Measurements from ENCODE around the gene SNX30. TPM values are rescaled to one million over a fixed set of nuclear protein-coding genes. Genes with fewer than 3 reads are reported as not detected.
"Not testable (repeated sequence)": the region's sequence is repeated elsewhere in the genome, so short reads cannot be mapped to it uniquely, and the experiment has no call there.

The SNX30 gene, protein sequence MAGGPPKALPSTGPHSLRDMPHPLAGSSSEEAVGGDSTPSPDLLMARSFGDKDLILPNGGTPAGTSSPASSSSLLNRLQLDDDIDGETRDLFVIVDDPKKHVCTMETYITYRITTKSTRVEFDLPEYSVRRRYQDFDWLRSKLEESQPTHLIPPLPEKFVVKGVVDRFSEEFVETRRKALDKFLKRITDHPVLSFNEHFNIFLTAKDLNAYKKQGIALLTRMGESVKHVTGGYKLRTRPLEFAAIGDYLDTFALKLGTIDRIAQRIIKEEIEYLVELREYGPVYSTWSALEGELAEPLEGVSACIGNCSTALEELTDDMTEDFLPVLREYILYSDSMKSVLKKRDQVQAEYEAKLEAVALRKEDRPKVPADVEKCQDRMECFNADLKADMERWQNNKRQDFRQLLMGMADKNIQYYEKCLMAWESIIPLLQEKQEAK
- total RNA-seq (1 to 10 TPM; 7.7 to 9.3 TPM), total RNA-seq (31.1 to 58.6 reads per million in 2 donors)

DNA sequence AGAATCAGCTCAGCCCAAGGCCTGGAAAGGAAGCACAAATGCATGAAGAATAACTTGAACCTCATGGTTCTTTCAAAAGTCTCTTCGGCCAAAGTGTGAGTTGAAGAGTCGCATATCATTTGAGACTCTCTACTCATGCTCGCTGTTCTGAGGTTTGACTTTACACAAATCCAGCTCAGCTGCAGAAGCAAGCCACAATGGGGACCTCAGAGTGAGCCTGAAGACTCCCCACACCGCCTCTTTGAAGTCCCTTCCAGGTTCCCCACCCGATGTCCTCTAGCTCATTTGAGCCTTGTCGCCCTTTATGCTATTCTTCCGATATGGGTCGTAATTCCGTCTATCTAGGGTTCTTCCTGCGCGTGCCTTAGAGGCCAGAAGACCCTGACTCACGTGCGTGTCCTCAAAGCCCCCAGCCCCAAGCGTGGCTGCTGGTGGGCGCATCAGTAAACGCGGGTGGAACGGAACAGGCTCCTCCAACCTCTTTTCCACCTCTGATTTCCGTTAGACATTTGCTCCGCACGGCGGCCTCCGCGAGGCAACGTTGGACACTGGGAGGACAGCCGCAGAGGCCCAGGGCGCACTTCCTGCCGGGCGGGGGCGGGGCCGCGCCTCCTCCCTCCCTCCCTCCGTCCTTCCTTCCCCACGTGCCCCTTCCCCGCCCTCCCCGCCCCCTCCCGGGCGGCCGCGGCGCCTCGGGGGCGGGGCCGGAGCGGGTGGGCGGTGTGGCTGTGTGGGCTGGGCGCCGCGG, at the start of gene SNX30:
Gene SNX30, plus strand, starts transcription at position 745 of the 748 bp plus-strand sequence. CDS start 242 bp downstream, outside the sequence.
- H3K9me3 ChIP-seq (ENCODE audit: control insufficient read depth, low read length, poor library complexity, severe bottlenecking): no peaks in the 10 kb centered on the region
- H3K27me3 Mint-ChIP-seq: no peaks in the 10 kb centered on the region
- ATAC-seq: peak; percentile 85
- H3K4me1 Mint-ChIP-seq: peaks cover 46% of the 10 kb centered on the region
- H3K36me3 Mint-ChIP-seq (ENCODE audit: low read depth): no peaks in the 10 kb centered on the region
- peak; percentile 63 to 80 (median 79) for DNase-seq
- peak within 1 kb of the TSS; percentile 90 for H3K4me3 Mint-ChIP-seq
- H3K27ac Mint-ChIP-seq: peak within 1 kb of the TSS; percentile 82

DNA sequence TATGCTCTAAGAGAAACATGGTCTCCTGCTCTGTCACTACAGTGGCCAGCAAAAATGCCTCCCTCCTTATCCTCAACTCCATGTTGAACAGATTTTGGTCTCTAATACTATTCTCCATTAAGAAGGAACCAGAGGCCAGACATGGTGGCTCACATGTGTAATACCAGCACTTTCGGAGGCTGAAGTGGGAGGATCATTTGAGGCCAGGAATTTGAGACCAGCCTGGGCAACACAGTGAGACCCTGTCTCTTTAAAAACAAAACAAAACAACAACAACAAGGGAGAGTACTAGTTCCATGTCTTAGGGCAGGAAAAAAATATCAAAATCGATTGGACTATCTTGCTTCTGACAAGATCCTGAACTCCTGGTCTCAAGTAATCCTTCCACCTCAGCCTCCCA, 47.3 kb upstream of the SNX30 start:
- Mint-ChIP-seq H3K4me3 (no peak overlapping the region), H3K27ac (peak overlapping the region; percentile 37), H3K27me3 (no peaks in the 10 kb centered on the region), H3K36me3 (ENCODE audit: low read depth) (peaks cover 12% of the 10 kb centered on the region), H3K4me1 (peaks cover 18% of the 10 kb centered on the region)
- ATAC-seq: no peak
- no peak for DNase-seq
- H3K9me3 ChIP-seq (ENCODE audit: control insufficient read depth, low read length, poor library complexity, severe bottlenecking): no peaks in the 10 kb centered on the region

DNA sequence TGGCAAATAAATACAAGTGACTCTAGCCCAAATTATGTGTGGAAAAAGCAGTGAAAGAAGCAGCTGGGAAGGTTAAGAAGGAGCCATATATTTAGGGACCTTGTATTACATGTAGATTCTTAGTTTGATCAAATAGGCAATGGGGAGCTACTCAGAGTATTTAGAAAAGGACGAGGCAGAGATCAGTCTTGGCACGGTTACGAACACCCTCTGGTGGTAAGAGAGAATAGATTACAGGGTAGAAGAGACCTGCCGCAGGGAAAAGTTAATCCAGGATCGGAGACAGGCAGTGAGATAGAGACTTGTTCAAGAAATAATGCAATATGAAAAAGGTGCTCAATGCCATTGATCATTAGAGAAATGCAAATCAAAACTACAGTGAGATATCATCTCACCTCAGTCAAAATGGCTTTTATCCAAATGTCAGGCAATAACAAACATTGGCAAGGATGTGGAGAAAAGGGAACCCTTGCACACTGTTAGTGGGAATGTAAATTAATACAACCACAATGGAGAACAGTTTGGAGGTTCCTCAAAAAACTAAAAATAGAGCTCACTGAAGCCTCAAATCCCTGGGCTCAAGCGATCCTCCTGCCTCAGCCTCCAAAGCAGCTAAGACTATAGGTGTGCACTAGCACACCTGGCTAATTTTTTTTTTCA, 44.7 kb upstream of the SNX30 start:
- no peak for DNase-seq
- Mint-ChIP-seq H3K36me3 (ENCODE audit: low read depth) (peaks cover 17% of the 10 kb centered on the region), H3K27ac (peak overlapping the region; percentile 51), H3K27me3 (no peaks in the 10 kb centered on the region), H3K4me3 (peak overlapping the region; percentile 47), H3K4me1 (peaks cover 22% of the 10 kb centered on the region)
- no peaks in the 10 kb centered on the region for H3K9me3 ChIP-seq (ENCODE audit: control insufficient read depth, low read length, poor library complexity, severe bottlenecking)
- no peak for ATAC-seq

DNA sequence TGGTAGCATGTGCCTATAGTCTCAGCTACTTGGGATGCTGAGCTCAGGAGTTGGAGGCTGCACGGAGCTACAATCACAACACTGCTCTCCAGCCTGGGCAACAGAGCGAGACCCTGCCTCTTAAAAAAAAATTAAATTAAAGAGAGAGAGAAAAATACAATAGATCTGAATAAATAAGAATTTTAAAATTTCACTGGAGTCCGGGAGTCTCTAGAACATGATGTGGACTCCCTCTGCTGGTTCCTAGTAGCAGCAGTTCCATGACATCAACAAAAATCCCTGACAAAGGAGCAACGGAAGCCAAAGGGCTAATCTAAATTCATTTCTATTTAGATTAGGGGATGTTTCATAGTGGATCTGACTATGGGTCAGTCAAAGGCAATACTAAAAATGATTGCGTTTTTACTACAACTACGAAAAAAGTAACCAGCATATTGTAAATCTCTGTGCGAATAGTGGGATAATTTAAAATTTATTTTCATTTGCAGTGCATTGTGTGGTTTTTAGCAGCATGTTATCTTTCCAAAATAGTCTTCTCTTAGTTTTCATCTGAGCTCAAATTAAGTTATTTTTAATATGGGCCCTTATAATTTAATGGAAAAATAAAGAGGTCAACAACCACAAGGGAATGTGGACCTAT, 39.4 kb upstream of the SNX30 start:
- H3K27ac Mint-ChIP-seq: peak overlapping the region; percentile 16
- H3K9me3 ChIP-seq (ENCODE audit: control insufficient read depth, low read length, poor library complexity, severe bottlenecking): no peaks in the 10 kb centered on the region
- H3K36me3 Mint-ChIP-seq (ENCODE audit: low read depth): peaks cover 14% of the 10 kb centered on the region
- no peaks in the 10 kb centered on the region for H3K27me3 Mint-ChIP-seq
- peaks cover 26% of the 10 kb centered on the region for H3K4me1 Mint-ChIP-seq
- no peak for ATAC-seq
- H3K4me3 Mint-ChIP-seq: no peak overlapping the region
- DNase-seq: no peak

DNA sequence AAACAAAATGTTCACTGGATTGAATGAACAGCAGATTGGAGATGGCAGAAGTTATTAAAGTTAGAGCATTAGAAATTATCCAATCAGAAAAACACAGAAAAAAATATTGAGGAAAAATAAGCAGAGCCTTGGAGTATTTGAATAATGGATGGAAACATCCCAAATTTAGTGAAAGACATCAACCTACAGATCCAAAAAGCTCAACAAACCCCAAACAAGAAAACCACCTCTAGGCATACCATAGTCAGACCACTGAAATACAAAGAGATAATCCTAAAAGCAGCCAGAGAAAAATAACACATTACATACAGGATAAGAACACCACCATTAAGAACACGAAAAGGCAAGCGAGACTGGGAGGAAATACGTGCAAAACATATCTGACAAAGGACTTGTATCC, 37.9 kb upstream of the SNX30 start:
- Mint-ChIP-seq H3K4me3 (no peak overlapping the region), H3K4me1 (peaks cover 29% of the 10 kb centered on the region), H3K27me3 (no peaks in the 10 kb centered on the region), H3K27ac (peak overlapping the region; percentile 75), H3K36me3 (ENCODE audit: low read depth) (peaks cover 12% of the 10 kb centered on the region)
- DNase-seq: no peak
- ATAC-seq: no peak
- no peaks in the 10 kb centered on the region for H3K9me3 ChIP-seq (ENCODE audit: control insufficient read depth, low read length, poor library complexity, severe bottlenecking)

DNA sequence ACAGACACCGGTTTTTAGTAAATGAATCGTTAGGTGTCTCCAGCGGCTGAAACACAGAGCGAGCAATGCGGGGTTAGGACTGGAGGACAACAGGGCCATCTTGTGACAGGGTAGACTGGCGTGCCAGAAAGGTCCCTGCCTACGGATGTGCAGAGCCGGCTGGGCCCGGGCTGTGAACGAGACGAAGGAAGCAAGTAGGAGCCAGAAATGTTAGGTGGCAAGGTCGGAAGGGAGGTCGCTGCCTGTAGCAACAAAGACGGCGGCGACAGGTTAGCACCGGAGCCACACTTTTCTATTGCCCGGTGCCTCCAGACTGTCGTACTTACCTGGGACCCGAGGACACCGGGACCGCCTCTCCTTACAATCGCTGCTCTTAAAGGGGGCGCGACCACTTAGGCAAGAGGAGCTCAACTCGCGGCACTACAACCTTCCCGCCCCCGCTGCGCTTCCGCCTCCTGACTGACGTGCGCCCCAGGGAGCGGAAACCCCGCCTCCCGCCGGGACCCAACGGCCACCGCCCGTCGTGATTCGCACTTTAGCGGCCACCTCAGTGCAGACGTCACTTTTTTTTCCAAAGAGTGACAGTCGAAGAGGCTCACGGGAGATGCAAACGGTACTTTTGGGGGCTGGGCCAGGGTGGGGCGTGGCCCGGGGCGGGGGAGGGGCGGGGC, 32.8 kb upstream of the SNX30 start, which contains the start of gene INIP:
Gene INIP, minus strand, starts transcription at position 457 of the 671 bp plus-strand sequence. CDS start 1,632 bp downstream, outside the sequence.
- Mint-ChIP-seq H3K36me3 (ENCODE audit: low read depth) (peaks cover 6% of the 10 kb centered on the region), H3K4me3 (peak within 1 kb of the TSS; percentile 99), H3K27ac (peak within 1 kb of the TSS; percentile 97), H3K27me3 (no peaks in the 10 kb centered on the region), H3K4me1 (peaks cover 15% of the 10 kb centered on the region)
- H3K9me3 ChIP-seq (ENCODE audit: control insufficient read depth, low read length, poor library complexity, severe bottlenecking): no peaks in the 10 kb centered on the region
- peak; percentile 91 for ATAC-seq
- peak; percentile 94 to 98 (median 97) for DNase-seq

DNA sequence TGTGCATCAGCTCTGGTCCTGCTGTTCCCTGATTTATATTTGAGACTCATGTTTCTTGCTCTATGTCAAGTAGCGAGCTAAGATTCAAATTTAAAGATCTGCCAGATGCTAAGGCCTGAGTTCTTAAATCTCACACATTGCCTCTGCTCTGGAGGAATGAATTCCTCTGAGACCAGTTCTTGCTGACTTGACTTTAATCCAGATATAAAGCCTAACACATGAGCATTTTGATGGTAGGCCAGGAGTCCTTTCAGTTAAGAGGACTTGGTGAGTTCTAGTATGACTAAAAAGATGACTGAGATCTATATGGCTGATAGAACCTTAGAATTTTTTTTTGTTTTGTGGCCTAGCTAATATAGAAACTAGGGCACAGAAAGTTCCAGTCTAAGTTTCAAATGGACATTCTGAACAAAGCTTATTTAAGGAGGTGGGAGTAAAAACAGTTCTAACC, 31.3 kb upstream of the SNX30 start:
- Mint-ChIP-seq H3K27me3 (no peaks in the 10 kb centered on the region), H3K27ac (peak overlapping the region; percentile 72), H3K4me3 (no peak overlapping the region), H3K36me3 (ENCODE audit: low read depth) (peaks cover 3% of the 10 kb centered on the region), H3K4me1 (peaks cover 11% of the 10 kb centered on the region)
- H3K9me3 ChIP-seq (ENCODE audit: control insufficient read depth, low read length, poor library complexity, severe bottlenecking): no peaks in the 10 kb centered on the region
- no peak for DNase-seq
- no peak for ATAC-seq

DNA sequence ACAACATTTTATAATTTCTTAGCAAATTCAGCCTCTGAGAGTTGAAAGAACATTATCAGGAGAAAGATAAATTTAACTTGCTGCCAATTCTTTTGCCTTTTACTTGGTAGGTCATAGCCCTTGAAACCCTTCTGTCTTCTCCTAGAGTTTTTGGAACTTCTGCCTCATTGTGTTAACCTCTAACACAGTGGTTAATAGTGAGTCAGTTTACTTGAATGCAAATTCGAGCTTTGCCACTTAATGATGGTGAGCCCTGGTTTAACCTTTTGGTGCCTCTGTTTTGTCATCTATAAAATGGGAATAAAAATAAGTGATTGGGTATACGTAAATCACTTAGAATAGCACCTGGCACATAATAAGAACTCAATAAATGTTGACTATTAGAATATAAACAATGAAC, 30.9 kb upstream of the SNX30 start:
- Mint-ChIP-seq H3K4me1 (peaks cover 9% of the 10 kb centered on the region), H3K27ac (peak overlapping the region; percentile 72), H3K4me3 (no peak overlapping the region), H3K36me3 (ENCODE audit: low read depth) (peaks cover 3% of the 10 kb centered on the region), H3K27me3 (no peaks in the 10 kb centered on the region)
- no peak for ATAC-seq
- H3K9me3 ChIP-seq (ENCODE audit: control insufficient read depth, low read length, poor library complexity, severe bottlenecking): no peaks in the 10 kb centered on the region
- no peak for DNase-seq

DNA sequence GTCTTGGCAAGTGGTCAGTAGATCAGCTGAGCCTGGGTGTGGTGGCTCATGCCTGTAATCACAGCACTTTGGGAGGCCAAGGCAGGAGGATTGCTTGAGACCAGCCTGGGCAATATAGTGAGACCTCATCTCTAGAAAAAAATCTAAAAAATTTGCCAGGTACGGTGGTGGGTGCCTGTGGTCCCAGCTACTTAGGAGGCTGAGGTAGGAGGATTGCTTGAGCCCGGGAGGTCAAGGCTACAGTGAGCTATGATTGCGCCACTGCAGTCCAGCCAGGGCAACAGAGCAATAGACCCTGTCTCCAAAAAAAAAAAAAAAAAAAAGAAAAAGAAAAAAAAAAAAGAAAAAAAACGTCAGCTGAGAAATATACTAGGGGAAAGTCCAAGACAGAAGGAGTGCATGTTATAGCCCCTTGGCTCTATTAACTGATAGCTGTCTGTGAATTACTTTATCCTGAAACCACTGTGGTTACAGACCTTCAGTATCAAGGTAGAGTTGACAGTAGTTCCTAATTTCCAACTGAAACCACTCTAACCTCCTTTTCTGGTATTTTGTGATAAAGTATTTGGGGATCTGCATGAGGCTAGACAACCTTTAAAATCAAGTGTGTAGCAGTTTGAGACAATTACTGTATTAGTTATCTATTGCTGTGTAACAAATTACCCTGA, 30.3 kb upstream of the SNX30 start:
- no peak overlapping the region for H3K27ac Mint-ChIP-seq
- peaks cover 3% of the 10 kb centered on the region for H3K36me3 Mint-ChIP-seq (ENCODE audit: low read depth)
- no peak overlapping the region for H3K4me3 Mint-ChIP-seq
- H3K27me3 Mint-ChIP-seq: no peaks in the 10 kb centered on the region
- no peak for ATAC-seq
- DNase-seq: no peak
- H3K4me1 Mint-ChIP-seq: peaks cover 9% of the 10 kb centered on the region
- H3K9me3 ChIP-seq (ENCODE audit: control insufficient read depth, low read length, poor library complexity, severe bottlenecking): no peaks in the 10 kb centered on the region

DNA sequence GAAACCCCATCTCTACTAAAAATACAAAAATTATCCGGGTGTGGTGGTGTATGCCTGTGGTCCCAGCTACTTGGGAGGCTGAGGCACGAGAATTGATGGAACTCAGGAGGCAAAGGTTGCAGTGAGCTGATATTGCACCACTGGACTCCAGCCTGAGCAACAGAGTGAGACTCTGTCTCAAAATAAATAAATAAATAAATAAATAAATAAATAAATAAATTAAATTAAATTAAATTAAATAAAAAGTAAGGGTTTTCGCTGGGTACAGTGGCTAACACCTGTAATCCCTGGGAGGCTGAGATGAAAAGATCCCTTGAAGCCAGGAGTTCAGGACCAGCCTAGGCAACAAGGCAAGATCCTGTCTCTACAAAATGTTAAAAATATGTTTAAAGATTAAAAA, 27.8 kb upstream of the SNX30 start:
- H3K27ac Mint-ChIP-seq; H3K27me3 Mint-ChIP-seq; H3K4me1 Mint-ChIP-seq; H3K36me3 Mint-ChIP-seq (ENCODE audit: low read depth); ATAC-seq; H3K4me3 Mint-ChIP-seq; H3K9me3 ChIP-seq (ENCODE audit: control insufficient read depth, low read length, poor library complexity, severe bottlenecking); DNase-seq: not testable (repeated sequence)

DNA sequence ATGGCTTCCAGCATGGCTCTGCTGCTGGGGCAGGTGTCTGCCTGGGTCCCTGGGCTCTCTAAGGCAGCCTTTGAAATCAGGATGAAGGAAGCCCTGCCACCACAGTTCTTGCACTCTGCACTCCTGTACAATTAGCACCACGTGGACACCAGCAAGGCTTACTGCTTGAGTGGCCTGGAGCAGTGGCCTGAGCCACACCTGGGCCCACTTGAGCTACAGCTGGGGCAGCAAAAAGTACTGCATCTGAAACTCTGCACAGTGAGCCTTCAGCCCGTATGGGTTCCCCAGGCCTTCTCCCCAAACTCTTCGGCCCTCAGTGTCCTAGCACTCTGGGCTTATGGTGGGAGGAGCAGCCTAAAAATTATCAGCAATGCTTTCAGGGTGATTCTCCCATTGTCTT, 24.6 kb upstream of the SNX30 start:
- Mint-ChIP-seq H3K4me1 (peaks cover 3% of the 10 kb centered on the region), H3K36me3 (ENCODE audit: low read depth) (peaks cover 3% of the 10 kb centered on the region), H3K27ac (no peak overlapping the region), H3K27me3 (no peaks in the 10 kb centered on the region), H3K4me3 (no peak overlapping the region)
- no peaks in the 10 kb centered on the region for H3K9me3 ChIP-seq (ENCODE audit: control insufficient read depth, low read length, poor library complexity, severe bottlenecking)
- DNase-seq: no peak
- no peak for ATAC-seq

DNA sequence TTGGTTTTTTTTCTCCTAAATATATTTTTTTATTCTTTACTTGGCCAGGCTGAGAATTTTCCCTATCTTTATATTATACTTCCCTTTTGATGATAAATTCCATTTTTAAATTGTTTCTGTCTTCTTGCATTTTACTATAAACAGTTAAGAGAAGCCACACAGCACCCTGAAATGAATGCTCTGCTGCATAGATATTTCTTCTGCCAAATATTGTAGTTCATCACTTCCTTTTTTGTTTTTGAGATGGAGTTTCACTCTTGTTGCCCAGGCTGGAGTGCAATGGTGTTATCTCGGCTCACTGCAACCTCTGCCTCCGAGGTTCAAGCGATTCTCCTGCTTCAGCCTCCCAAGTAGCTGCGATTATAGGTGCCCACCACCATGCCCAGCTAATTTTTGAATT, 24.1 kb upstream of the SNX30 start:
- Mint-ChIP-seq H3K4me1 (peaks cover 3% of the 10 kb centered on the region), H3K4me3 (no peak overlapping the region), H3K27me3 (no peaks in the 10 kb centered on the region), H3K27ac (peak overlapping the region; percentile 43), H3K36me3 (ENCODE audit: low read depth) (peaks cover 3% of the 10 kb centered on the region)
- ATAC-seq: no peak
- H3K9me3 ChIP-seq (ENCODE audit: control insufficient read depth, low read length, poor library complexity, severe bottlenecking): no peaks in the 10 kb centered on the region
- DNase-seq: no peak
